ENCODE results near the gene KDM4C.

Gene KDM4C

GRCh38 chr9:6896562-6896961, 138.8 kb downstream of the KDM4C start:
- ChIA-PET CTCF (interaction anchor here (1.1 to 2.1 kb wide), 2 partner anchors 13 kb away, joined by 3 to 11 read pairs; no protein-coding TSS in a partner anchor), POLR2A (no interaction called here)
- no peak for TF ChIP-seq CTCF (IDR thresholded peaks at IDR 0.05; ENCODE audit: insufficient read depth, low read length, missing control alignments)
- no peak overlapping the region for H3K4me3 ChIP-seq (ENCODE audit: low read depth, low read length)
- no peak for DNase-seq (ENCODE audit: low read depth, low spot score)

GRCh38 chr9:6897207-6897822, 139.5 kb downstream of the KDM4C start:
- no peak for TF ChIP-seq CTCF (IDR thresholded peaks at IDR 0.05; ENCODE audit: insufficient read depth, low read length, missing control alignments)
- no peak overlapping the region for H3K4me3 ChIP-seq (ENCODE audit: low read depth, low read length)
- no peak for DNase-seq (ENCODE audit: low read depth, low spot score)
- ChIA-PET POLR2A (no interaction called here), CTCF (interaction anchor here (0.9 to 2.1 kb wide), 3 partner anchors 10 to 70 kb away, joined by 3 to 11 read pairs (median 6); no protein-coding TSS in a partner anchor)

DNA sequence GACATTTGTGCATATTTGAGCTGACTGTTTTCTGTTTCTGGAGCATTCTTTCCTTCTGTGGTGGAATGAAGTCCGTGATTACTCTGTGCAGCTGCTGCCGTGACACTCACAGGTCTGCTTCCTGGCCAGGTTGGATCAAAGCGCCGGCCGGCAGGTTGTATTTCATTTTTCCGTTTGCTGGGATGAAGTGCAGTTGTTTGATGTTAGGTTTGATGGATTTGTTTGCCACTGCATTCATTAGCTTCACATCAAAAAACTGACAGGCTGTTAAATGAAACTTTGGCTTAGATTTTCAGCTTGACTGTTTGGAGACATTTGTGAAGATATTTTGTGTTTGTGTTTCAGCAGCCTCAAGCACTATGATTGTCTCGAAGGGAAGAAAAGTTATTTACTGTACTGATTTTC, 140.1 kb downstream of the KDM4C start:
- ChIA-PET CTCF (interaction anchor here (0.7 to 2.1 kb wide), 4 partner anchors 9 to 71 kb away, joined by 3 to 11 read pairs (median 4); no protein-coding TSS in a partner anchor), POLR2A (no interaction called here)
- no peak for DNase-seq (ENCODE audit: low read depth, low spot score)
- no peak overlapping the region for H3K4me3 ChIP-seq (ENCODE audit: low read depth, low read length)
- no peak for TF ChIP-seq CTCF (IDR thresholded peaks at IDR 0.05; ENCODE audit: insufficient read depth, low read length, missing control alignments)

DNA sequence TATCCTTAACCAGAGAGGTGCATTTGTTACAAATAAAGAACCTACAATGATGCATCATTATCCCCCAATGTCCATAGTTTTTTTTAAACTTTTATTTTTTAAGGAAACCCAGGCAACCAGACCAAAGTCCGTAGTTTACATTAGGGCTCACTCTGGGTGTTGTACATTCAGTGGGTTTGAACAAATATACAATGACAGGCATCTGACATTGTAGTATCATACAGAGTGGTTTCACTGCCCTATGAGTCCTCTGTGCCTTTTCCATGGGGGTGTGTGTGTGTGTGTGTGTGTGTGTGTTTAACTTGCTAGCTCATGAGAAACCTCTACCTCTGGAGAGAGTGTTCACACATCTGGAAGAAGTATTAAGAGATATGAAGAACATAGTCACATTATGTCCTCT, 141.5 kb downstream of the KDM4C start:
- DNase-seq (ENCODE audit: low read depth, low spot score) = no peak
- no peak for TF ChIP-seq CTCF (IDR thresholded peaks at IDR 0.05; ENCODE audit: insufficient read depth, low read length, missing control alignments)
- no peak overlapping the region for H3K4me3 ChIP-seq (ENCODE audit: low read depth, low read length)
- CTCF ChIA-PET = no interaction called here
- POLR2A ChIA-PET = no interaction called here

- TF ChIP-seq CTCF (IDR thresholded peaks at IDR 0.05; ENCODE audit: insufficient read depth, low read length, missing control alignments) = no peak
- POLR2A ChIA-PET = no interaction called here
- DNase-seq (ENCODE audit: low read depth, low spot score) = no peak
- H3K4me3 ChIP-seq (ENCODE audit: low read depth, low read length) = no peak overlapping the region
- CTCF ChIA-PET = no interaction called here
These were observed 142.7 kb downstream of the KDM4C start for GRCh38 chr9:6900440-6900883.

DNA sequence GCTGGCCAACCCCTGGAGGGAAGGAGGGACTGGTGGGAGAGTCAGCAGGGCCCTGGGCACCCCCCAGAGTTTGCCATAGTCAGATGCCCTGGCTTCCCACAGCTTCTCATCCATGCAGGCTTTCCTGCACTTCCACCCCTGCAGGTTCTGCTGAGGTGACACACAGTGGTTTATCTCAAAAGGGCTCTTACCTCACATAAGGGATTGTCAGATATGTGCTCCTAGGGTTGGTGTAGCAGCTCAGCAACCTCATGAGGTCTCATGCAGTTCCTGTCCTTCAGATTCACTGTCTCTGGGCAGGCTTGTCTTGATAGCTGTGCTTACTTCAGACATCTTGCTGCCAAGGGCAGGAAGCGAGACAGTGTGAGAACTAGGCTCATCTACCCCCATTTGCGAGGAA, 143.4 kb downstream of the KDM4C start:
- ChIA-PET CTCF (interaction anchor here (1.0 kb wide), 1 partner anchor 10 kb away, joined by 3 read pairs; no protein-coding TSS in a partner anchor), POLR2A (no interaction called here)
- H3K4me3 ChIP-seq (ENCODE audit: low read depth, low read length) = no peak overlapping the region
- TF ChIP-seq CTCF (IDR thresholded peaks at IDR 0.05; ENCODE audit: insufficient read depth, low read length, missing control alignments) = no peak
- DNase-seq (ENCODE audit: low read depth, low spot score) = no peak

Measured in AG04449 (cell line).